ENCODE data around the gene PDK4.

Gene PDK4

GRCh38 chr7:95539426-95539825 lies 56.9 kb downstream of the PDK4 start:
- no peaks in the 10 kb centered on the region for H3K4me1 ChIP-seq (ENCODE audit: insufficient read depth, low read length)
- no peak overlapping the region for H3K27ac ChIP-seq (ENCODE audit: low read length)
- H3K9ac ChIP-seq (ENCODE audit: low read depth, low read length) = no peak overlapping the region
- H3K36me3 ChIP-seq (ENCODE audit: insufficient read depth, low read depth, low read length) = no peaks in the 10 kb centered on the region
- H3K4me3 ChIP-seq (ENCODE audit: low read length) = no peak overlapping the region
- no peaks in the 10 kb centered on the region for H3K27me3 ChIP-seq (ENCODE audit: insufficient read depth, low read length)
- H3K9me3 ChIP-seq (ENCODE audit: insufficient read depth, low read depth, low read length) = no peaks in the 10 kb centered on the region

- H3K4me1 ChIP-seq (ENCODE audit: insufficient read depth, low read length) = no peaks in the 10 kb centered on the region
- no peaks in the 10 kb centered on the region for H3K27me3 ChIP-seq (ENCODE audit: insufficient read depth, low read length)
- H3K36me3 ChIP-seq (ENCODE audit: insufficient read depth, low read depth, low read length) = no peaks in the 10 kb centered on the region
- no peak overlapping the region for H3K9ac ChIP-seq (ENCODE audit: low read depth, low read length)
- H3K9me3 ChIP-seq (ENCODE audit: insufficient read depth, low read depth, low read length) = no peaks in the 10 kb centered on the region
- no peak overlapping the region for H3K27ac ChIP-seq (ENCODE audit: low read length)
- no peak overlapping the region for H3K4me3 ChIP-seq (ENCODE audit: low read length)
These were observed 58.8 kb downstream of the PDK4 start for GRCh38 chr7:95537468-95537867.

- no peak overlapping the region for H3K9ac ChIP-seq (ENCODE audit: low read depth, low read length)
These were observed 59.5 kb downstream of the PDK4 start for GRCh38 chr7:95536656-95537311.

GRCh38 chr7:95535662-95536061 lies 60.7 kb downstream of the PDK4 start:
- no peak overlapping the region for H3K9ac ChIP-seq (ENCODE audit: low read depth, low read length)
- no peaks in the 10 kb centered on the region for H3K27me3 ChIP-seq (ENCODE audit: insufficient read depth, low read length)
- no peak overlapping the region for H3K4me3 ChIP-seq (ENCODE audit: low read length)
- H3K36me3 ChIP-seq (ENCODE audit: insufficient read depth, low read depth, low read length) = no peaks in the 10 kb centered on the region
- H3K9me3 ChIP-seq (ENCODE audit: insufficient read depth, low read depth, low read length) = no peaks in the 10 kb centered on the region
- no peaks in the 10 kb centered on the region for H3K4me1 ChIP-seq (ENCODE audit: insufficient read depth, low read length)
- H3K27ac ChIP-seq (ENCODE audit: low read length) = no peak overlapping the region

More at GRCh38 chr7:95536656-95537311, 59.5 kb downstream of the PDK4 start:
- no peak overlapping the region for H3K4me3 ChIP-seq (ENCODE audit: low read length)
- no peaks in the 10 kb centered on the region for H3K9me3 ChIP-seq (ENCODE audit: insufficient read depth, low read depth, low read length)
- H3K4me1 ChIP-seq (ENCODE audit: insufficient read depth, low read length) = no peaks in the 10 kb centered on the region
- no peak overlapping the region for H3K27ac ChIP-seq (ENCODE audit: low read length)
- H3K27me3 ChIP-seq (ENCODE audit: insufficient read depth, low read length) = no peaks in the 10 kb centered on the region
- H3K36me3 ChIP-seq (ENCODE audit: insufficient read depth, low read depth, low read length) = no peaks in the 10 kb centered on the region

DNA sequence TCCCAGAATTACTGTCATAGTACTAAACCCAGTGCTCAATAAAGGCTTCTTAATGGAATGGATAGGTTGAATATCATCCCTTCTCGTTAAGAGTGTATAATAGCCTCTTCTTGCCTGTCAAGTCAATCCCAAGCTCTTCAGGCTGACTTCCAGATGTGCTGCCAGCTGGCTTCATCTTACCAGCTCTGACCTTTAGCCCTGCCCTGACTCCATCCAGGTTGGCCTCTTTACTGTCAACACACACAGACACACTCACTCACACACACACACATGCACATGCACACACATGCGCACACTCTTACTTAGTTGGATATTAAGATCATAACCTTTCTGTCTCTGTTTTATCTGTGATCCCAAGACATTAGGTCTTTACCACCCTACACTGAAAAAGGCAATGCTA lies 61.5 kb downstream of the PDK4 start:
- no peaks in the 10 kb centered on the region for H3K9me3 ChIP-seq (ENCODE audit: insufficient read depth, low read depth, low read length)
- H3K27ac ChIP-seq (ENCODE audit: low read length) = no peak overlapping the region
- H3K4me3 ChIP-seq (ENCODE audit: low read length) = no peak overlapping the region
- no peaks in the 10 kb centered on the region for H3K4me1 ChIP-seq (ENCODE audit: insufficient read depth, low read length)
- no peaks in the 10 kb centered on the region for H3K36me3 ChIP-seq (ENCODE audit: insufficient read depth, low read depth, low read length)
- H3K27me3 ChIP-seq (ENCODE audit: insufficient read depth, low read length) = no peaks in the 10 kb centered on the region
- H3K9ac ChIP-seq (ENCODE audit: low read depth, low read length) = no peak overlapping the region

Data from iPS-20b (cell line).